GM12873 (cell line): ENCODE data around the gene ETFB.

ENCODE experiments used
- TF ChIP-seq, protein P1 (sequence below): IDR thresholded peaks from 2 replicates; pipeline ENCODE4 v1.5.1; 2012; ENCODE audit warnings: low read depth, mild to moderate bottlenecking, moderate library complexity, low read length, control low read depth; ENCODE audit not compliant: insufficient read depth; ENCODE audit errors: missing control alignments

The ETFB gene

DNA sequence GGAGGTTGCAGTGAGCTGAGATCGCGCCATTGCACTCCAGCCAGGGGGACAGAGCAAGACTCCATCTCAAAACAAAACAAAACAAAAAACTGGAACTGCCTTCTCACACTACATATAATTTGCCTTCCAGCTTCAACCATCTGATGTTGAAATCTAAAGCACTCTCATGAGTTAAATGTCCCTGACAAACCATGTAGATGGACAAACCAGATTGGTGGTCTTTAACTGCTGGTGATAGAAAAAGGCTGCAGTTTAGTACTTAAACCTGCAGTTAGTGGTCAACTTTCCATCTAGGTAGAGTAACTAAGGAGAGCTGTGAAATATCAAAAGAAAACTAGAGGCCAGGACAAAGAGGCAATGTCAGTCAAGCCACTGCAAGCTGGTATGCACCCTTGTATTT is 30.0 kb upstream of the ETFB start:
- TF ChIP-seq, protein P1, sequence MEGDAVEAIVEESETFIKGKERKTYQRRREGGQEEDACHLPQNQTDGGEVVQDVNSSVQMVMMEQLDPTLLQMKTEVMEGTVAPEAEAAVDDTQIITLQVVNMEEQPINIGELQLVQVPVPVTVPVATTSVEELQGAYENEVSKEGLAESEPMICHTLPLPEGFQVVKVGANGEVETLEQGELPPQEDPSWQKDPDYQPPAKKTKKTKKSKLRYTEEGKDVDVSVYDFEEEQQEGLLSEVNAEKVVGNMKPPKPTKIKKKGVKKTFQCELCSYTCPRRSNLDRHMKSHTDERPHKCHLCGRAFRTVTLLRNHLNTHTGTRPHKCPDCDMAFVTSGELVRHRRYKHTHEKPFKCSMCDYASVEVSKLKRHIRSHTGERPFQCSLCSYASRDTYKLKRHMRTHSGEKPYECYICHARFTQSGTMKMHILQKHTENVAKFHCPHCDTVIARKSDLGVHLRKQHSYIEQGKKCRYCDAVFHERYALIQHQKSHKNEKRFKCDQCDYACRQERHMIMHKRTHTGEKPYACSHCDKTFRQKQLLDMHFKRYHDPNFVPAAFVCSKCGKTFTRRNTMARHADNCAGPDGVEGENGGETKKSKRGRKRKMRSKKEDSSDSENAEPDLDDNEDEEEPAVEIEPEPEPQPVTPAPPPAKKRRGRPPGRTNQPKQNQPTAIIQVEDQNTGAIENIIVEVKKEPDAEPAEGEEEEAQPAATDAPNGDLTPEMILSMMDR = no peak

DNA sequence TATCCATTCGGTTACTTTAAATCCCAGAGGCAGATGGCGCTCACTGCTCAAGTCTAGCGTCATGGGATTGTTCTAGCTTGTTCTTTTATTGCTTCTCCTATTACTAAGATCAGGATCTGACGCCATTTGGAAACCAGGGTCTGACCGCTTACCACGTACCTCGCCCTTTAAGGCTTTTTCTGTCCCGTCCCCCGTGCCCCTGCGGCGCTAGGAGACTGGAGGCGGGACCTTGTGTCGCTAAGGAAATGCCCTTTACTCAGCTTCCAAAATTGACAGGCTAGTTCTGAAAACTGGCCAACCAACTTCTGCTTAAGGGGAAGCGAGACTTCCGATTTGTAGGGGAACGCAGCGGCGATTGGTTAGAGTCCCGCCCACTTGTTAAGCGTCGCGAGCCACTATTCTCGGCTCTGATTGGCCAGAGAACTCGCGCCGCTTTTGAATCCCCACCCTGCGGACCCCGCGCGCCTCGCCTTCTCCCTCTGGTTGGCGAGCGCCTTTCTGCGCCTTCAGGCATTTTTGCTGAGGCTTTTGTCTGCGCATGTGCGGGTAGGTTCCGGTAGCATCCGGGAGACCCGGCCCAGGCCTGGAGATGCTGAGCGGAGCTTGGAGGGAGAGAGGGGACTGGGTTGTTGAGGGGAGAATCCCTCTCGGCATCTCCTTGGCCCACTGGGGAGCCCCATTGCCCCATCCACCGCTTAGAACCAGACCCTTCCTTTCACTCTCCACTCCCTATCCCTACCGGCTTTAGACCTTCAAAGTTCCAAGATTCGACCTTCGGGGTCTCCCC is 28.1 kb upstream of the ETFB start:
- TF ChIP-seq, protein P1 = peak; percentile 10

DNA sequence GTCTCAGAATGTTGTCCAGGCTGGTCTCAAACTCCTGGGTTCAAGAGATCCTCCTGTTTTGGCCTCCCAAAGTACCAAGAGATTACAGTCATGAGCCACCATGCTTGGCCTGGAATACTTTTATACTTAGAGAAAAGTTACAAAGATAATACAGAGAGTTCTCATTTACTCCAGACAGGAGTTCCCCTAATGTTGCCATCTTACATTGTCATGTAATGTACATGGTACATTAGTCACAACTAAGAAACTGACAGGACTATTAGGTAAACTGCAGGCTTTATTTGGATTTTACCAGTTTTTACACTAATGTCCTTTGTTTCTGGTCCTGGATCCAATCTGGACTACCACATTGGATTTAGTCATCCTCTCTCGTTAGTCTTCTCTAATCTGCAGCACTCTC is 26.5 kb upstream of the ETFB start:
- TF ChIP-seq, protein P1 = no peak

DNA sequence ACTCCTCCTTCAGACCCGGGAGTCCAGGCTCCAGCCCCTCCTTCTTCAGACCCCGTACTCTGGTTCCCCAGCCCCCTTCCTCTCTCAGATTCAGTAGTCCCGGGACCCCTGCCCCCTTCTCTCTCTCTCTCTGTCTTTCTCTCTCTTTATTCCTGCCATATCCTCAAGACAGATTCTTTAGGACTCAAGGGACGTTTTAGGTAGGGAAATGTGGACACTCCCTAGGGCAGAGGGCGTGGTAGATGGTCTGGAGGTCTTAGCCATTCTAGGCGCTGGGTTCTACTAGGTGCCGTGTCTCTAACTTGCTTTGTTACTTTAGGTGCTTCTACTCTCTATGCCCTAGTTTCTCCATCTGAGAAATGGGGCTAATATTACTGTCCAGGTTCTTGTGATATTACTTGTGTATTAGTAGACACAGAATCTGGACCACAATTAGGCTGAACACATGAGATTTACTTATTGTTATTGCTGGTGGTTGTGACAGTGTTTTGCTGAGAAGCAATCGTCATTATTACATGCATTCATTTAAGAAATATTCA is 25.0 kb upstream of the ETFB start:
- TF ChIP-seq, protein P1 = no peak

DNA sequence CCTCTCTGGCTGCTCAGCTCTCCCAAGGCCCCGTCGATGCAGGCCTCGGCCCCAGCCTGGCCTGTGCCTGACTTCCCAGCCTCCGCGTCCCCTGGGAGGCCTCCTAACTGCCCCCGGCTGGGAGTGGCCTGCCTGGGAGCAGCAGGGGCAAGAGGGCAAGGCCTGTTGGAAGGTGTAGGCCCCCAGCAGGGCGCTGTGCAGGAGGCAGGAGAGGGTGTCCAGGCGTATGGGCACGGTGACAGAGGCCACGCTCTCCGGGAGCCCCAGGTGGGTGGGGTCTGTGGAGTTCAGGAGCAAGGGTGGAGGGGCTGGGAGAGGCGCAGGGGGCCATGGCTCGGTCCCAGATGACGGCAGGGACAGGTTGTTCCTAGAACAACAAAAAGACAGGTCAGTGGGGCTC is 23.0 kb upstream of the ETFB start:
- TF ChIP-seq, protein P1 = no peak

DNA sequence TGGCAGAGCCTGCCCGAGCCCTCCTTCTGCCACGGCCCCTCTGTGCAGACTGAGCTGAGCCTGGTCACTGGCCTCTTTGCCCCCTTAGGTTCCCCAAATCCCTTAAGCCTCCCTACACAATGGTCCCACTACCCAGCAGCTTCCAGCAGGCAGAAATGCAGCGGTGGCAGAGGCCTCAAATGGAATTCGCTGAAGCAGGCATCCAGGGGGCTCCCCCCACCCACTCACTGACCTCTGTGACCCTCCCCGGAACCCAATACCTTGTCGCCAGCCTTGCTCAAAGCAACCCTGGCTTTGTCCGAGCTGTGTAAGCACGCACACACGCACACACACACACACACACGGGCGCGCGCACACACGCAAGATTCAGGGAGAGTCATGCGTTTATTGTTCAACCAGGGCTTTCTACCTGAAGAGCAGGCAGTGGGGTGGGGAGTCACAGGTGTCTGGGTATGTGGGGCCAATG is 21.8 kb upstream of the ETFB start, which contains the start of gene LIM2:
Gene LIM2 (minus strand): TSS at position 51 of the 466 bp plus-strand sequence. CDS start 531 bp downstream, outside the sequence.
- TF ChIP-seq, protein P1 = no peak

DNA sequence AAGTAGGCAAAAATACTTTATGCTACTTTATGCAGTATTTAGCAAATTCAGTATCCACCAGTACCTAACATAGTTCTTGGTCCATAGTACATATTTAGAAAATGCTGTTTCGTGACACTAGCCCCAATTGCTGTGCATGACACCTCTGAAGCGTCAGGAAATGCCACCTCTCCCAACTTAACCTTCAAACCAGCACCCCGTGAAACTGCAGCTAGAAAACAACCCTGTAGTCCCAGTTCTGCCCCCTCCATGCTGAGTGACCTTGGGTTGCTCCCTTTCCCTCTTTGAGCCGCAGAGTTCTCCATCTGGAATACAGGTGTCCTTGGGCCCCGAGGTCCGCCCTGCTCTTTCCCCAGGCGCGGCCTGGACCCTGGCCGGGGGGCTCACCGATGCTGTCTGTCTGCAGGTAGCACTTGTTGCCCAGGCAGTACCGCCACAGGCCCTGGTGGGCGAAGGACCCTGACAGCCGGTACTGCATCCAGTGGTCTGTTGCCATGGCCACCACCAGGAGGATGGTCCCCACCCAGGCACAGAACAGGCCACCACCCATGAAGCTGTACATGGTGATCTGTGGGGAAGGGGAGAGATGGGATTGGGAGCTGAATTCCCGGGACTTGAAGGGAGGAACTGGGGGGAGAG is 20.8 kb upstream of the ETFB start:
- TF ChIP-seq, protein P1 = no peak
